K562 (cell line): ENCODE data around the gene TNC.

Experiments used
- ILF3 ChIP-seq: fragments of 450-650 bp; IDR thresholded peaks from 2 replicates; pipeline ENCODE4 v1.6.1; 2018; ENCODE audit warnings: antibody characterized with exemption, mild to moderate bottlenecking, moderate library complexity, borderline replicate concordance
- JUNB ChIP-seq: fragments of 450-650 bp; formaldehyde crosslinking; conservative IDR thresholded peaks from 2 replicates; pipeline ENCODE4 v1.4.0; 2020; ENCODE audit warnings: mild to moderate bottlenecking
- LARP7 ChIP-seq: fragments of 450-650 bp; IDR thresholded peaks from 2 replicates; pipeline ENCODE4 v1.6.1; 2016
- POLR2A ChIP-seq: fragments of 450-650 bp; conservative IDR thresholded peaks from 2 replicates; pipeline ENCODE4 v1.6.1; 2016
- POLR2AphosphoS5 ChIP-seq: IDR thresholded peaks from 2 replicates; pipeline ENCODE4 v1.6.1; 2011; ENCODE audit warnings: mild to moderate bottlenecking, low read depth, low read length, moderate library complexity; ENCODE audit not compliant: control insufficient read depth, insufficient read depth
- SMARCE1 ChIP-seq: fragments of 450-650 bp; IDR thresholded peaks from 2 replicates; pipeline ENCODE4 v1.7.1; 2016; ENCODE audit warnings: mild to moderate bottlenecking
- TBL1XR1 ChIP-seq, 2 experiments: IDR thresholded peaks; 2 replicates each; pipeline ENCODE4 v1.6.1; 2012; ENCODE audit warnings: improper control_type of control experiment in 2 of 2, low read length in 2 of 2, mild to moderate bottlenecking in 1 of 2
- ZNF146 ChIP-seq: IDR thresholded peaks from one replicate; pipeline ENCODE4 v1.6.1; 2018; ENCODE audit warnings: missing compliant biosample characterization; ENCODE audit not compliant: unreplicated experiment
- ZNF217 ChIP-seq: sonication (generic); formaldehyde crosslinking; IDR thresholded peaks from 2 replicates; pipeline ENCODE4 v1.8.0; 2022; ENCODE audit warnings: mild to moderate bottlenecking, missing genetic modification reagents
- TF ChIP-seq, protein P1 (sequence below): fragments of 450-650 bp; formaldehyde crosslinking; IDR thresholded peaks from 2 replicates; pipeline ENCODE4 v1.4.0; 2022; ENCODE audit warnings: missing genetic modification characterization
- TF ChIP-seq, protein P2 (sequence below): IDR thresholded peaks from 2 replicates; pipeline ENCODE4 v1.6.1; 2016; ENCODE audit warnings: missing genetic modification characterization, missing compliant biosample characterization
- TF ChIP-seq, protein P3 (sequence below): sonication (generic); formaldehyde crosslinking; IDR thresholded peaks from 2 replicates; pipeline ENCODE4 v1.8.0; 2023; ENCODE audit warnings: missing genetic modification reagents, mild to moderate bottlenecking, borderline replicate concordance
- TF ChIP-seq, protein P4 (sequence below), 2 experiments: fragments of 450-650 bp; formaldehyde crosslinking in 1 of 2; IDR thresholded peaks; 2 replicates each; pipeline versions ENCODE4 v1.4.0 to v1.6.1; 2014 to 2020; ENCODE audit warnings: mild to moderate bottlenecking in 2 of 2, borderline replicate concordance in 1 of 2, low read depth in 1 of 2
- TF ChIP-seq, protein P5 (sequence below): sonication (generic); formaldehyde crosslinking; IDR thresholded peaks from 2 replicates; pipeline ENCODE4 v1.8.1; 2023; ENCODE audit warnings: mild to moderate bottlenecking, missing genetic modification reagents

DNA sequence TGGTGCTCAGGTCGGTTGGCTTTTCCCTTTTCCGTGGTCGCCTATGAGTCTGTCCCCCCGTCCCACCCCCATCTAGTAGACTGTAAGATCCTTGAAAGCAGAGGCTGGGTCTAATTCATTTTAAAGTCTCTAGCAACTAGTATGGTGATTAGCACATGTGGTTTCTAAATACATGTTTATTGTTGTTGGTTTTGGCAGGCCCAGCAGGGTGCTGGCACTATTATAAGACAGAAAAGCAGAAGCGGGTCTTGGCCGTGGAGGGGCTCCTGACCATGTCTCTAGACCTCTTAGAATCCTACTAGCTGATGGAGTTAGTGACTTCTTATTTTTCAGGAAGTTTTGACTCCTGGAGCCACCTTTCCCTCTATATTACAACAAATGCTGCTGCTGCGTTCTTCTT, 126.1 kb downstream of the TNC start:
- no peak for TF ChIP-seq ZNF146 (CRISPR knock-in tag)
- TF ChIP-seq, protein P1, sequence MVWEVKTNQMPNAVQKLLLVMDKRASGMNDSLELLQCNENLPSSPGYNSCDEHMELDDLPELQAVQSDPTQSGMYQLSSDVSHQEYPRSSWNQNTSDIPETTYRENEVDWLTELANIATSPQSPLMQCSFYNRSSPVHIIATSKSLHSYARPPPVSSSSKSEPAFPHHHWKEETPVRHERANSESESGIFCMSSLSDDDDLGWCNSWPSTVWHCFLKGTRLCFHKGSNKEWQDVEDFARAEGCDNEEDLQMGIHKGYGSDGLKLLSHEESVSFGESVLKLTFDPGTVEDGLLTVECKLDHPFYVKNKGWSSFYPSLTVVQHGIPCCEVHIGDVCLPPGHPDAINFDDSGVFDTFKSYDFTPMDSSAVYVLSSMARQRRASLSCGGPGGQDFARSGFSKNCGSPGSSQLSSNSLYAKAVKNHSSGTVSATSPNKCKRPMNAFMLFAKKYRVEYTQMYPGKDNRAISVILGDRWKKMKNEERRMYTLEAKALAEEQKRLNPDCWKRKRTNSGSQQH, result no peak
- TF ChIP-seq LARP7, result no peak
- TF ChIP-seq ILF3, result no peak
- TF ChIP-seq, protein P2, sequence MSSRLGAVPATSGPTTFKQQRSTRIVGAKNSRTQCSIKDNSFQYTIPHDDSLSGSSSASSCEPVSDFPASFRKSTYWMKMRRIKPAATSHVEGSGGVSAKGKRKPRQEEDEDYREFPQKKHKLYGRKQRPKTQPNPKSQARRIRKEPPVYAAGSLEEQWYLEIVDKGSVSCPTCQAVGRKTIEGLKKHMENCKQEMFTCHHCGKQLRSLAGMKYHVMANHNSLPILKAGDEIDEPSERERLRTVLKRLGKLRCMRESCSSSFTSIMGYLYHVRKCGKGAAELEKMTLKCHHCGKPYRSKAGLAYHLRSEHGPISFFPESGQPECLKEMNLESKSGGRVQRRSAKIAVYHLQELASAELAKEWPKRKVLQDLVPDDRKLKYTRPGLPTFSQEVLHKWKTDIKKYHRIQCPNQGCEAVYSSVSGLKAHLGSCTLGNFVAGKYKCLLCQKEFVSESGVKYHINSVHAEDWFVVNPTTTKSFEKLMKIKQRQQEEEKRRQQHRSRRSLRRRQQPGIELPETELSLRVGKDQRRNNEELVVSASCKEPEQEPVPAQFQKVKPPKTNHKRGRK (tag), result no peak
- TF ChIP-seq TBL1XR1 (IDR thresholded peaks at IDR 0.05; ENCODE audit: low read length in 2 of 2), result no peak
- TF ChIP-seq, protein P3, sequence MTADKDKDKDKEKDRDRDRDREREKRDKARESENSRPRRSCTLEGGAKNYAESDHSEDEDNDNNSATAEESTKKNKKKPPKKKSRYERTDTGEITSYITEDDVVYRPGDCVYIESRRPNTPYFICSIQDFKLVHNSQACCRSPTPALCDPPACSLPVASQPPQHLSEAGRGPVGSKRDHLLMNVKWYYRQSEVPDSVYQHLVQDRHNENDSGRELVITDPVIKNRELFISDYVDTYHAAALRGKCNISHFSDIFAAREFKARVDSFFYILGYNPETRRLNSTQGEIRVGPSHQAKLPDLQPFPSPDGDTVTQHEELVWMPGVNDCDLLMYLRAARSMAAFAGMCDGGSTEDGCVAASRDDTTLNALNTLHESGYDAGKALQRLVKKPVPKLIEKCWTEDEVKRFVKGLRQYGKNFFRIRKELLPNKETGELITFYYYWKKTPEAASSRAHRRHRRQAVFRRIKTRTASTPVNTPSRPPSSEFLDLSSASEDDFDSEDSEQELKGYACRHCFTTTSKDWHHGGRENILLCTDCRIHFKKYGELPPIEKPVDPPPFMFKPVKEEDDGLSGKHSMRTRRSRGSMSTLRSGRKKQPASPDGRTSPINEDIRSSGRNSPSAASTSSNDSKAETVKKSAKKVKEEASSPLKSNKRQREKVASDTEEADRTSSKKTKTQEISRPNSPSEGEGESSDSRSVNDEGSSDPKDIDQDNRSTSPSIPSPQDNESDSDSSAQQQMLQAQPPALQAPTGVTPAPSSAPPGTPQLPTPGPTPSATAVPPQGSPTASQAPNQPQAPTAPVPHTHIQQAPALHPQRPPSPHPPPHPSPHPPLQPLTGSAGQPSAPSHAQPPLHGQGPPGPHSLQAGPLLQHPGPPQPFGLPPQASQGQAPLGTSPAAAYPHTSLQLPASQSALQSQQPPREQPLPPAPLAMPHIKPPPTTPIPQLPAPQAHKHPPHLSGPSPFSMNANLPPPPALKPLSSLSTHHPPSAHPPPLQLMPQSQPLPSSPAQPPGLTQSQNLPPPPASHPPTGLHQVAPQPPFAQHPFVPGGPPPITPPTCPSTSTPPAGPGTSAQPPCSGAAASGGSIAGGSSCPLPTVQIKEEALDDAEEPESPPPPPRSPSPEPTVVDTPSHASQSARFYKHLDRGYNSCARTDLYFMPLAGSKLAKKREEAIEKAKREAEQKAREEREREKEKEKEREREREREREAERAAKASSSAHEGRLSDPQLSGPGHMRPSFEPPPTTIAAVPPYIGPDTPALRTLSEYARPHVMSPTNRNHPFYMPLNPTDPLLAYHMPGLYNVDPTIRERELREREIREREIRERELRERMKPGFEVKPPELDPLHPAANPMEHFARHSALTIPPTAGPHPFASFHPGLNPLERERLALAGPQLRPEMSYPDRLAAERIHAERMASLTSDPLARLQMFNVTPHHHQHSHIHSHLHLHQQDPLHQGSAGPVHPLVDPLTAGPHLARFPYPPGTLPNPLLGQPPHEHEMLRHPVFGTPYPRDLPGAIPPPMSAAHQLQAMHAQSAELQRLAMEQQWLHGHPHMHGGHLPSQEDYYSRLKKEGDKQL (CRISPR knock-in tag), result no peak
- no peak for TF ChIP-seq POLR2A
- TF ChIP-seq JUNB (CRISPR knock-in tag), result no peak
- TF ChIP-seq, protein P4, sequence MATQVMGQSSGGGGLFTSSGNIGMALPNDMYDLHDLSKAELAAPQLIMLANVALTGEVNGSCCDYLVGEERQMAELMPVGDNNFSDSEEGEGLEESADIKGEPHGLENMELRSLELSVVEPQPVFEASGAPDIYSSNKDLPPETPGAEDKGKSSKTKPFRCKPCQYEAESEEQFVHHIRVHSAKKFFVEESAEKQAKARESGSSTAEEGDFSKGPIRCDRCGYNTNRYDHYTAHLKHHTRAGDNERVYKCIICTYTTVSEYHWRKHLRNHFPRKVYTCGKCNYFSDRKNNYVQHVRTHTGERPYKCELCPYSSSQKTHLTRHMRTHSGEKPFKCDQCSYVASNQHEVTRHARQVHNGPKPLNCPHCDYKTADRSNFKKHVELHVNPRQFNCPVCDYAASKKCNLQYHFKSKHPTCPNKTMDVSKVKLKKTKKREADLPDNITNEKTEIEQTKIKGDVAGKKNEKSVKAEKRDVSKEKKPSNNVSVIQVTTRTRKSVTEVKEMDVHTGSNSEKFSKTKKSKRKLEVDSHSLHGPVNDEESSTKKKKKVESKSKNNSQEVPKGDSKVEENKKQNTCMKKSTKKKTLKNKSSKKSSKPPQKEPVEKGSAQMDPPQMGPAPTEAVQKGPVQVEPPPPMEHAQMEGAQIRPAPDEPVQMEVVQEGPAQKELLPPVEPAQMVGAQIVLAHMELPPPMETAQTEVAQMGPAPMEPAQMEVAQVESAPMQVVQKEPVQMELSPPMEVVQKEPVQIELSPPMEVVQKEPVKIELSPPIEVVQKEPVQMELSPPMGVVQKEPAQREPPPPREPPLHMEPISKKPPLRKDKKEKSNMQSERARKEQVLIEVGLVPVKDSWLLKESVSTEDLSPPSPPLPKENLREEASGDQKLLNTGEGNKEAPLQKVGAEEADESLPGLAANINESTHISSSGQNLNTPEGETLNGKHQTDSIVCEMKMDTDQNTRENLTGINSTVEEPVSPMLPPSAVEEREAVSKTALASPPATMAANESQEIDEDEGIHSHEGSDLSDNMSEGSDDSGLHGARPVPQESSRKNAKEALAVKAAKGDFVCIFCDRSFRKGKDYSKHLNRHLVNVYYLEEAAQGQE (IDR thresholded peaks at IDR 0.05; ENCODE audit: borderline replicate concordance), result no peak
- TF ChIP-seq, protein P4 (CRISPR knock-in tag; IDR thresholded peaks at IDR 0.05; ENCODE audit: low read depth), result no peak
- no peak for TF ChIP-seq POLR2AphosphoS5
- TF ChIP-seq SMARCE1, result no peak
- TF ChIP-seq, protein P5, sequence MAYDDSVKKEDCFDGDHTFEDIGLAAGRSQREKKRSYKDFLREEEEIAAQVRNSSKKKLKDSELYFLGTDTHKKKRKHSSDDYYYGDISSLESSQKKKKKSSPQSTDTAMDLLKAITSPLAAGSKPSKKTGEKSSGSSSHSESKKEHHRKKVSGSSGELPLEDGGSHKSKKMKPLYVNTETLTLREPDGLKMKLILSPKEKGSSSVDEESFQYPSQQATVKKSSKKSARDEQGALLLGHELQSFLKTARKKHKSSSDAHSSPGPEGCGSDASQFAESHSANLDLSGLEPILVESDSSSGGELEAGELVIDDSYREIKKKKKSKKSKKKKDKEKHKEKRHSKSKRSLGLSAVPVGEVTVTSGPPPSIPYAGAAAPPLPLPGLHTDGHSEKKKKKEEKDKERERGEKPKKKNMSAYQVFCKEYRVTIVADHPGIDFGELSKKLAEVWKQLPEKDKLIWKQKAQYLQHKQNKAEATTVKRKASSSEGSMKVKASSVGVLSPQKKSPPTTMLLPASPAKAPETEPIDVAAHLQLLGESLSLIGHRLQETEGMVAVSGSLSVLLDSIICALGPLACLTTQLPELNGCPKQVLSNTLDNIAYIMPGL, result no peak
- TF ChIP-seq ZNF217 (CRISPR knock-in tag), result no peak
